ENCODE data around the gene CPNE4.

GRCh38 chr3:131775650-131776049, 259.2 kb downstream of the CPNE4 start:
- TF ChIP-seq, protein P1, sequence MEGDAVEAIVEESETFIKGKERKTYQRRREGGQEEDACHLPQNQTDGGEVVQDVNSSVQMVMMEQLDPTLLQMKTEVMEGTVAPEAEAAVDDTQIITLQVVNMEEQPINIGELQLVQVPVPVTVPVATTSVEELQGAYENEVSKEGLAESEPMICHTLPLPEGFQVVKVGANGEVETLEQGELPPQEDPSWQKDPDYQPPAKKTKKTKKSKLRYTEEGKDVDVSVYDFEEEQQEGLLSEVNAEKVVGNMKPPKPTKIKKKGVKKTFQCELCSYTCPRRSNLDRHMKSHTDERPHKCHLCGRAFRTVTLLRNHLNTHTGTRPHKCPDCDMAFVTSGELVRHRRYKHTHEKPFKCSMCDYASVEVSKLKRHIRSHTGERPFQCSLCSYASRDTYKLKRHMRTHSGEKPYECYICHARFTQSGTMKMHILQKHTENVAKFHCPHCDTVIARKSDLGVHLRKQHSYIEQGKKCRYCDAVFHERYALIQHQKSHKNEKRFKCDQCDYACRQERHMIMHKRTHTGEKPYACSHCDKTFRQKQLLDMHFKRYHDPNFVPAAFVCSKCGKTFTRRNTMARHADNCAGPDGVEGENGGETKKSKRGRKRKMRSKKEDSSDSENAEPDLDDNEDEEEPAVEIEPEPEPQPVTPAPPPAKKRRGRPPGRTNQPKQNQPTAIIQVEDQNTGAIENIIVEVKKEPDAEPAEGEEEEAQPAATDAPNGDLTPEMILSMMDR (IDR thresholded peaks at IDR 0.05): no peak
- no peak for TF ChIP-seq POLR2A (IDR thresholded peaks at IDR 0.05)
